ENCODE measurements around the gene SPRR2A.
"Not testable (repeated sequence)": the region's sequence is repeated elsewhere in the genome, so short reads cannot be mapped to it uniquely, and the experiment has no call there.

SPRR2A gene

DNA sequence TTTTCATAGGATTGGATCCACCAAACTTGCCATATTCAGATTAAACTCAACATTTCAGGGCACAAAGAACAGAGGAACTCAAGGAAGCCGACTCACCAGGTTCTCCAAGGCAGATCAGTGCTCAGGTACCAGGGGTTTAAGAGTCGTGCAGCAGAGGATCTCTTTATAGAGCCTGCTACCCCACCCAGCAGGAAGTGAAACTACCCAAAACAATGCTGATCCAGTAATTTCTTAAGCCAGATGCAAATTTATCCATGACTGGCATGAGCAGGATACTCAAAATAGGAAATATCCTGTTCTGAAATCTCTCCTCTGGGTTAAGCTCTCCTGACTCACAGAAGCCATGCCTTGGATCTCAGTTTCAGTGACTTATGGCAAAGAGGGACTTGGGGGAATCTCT, at the start of gene SPRR2A:
TSS of gene SPRR2A (minus strand) at position 138 of the 400 bp plus-strand sequence. CDS start 777 bp downstream, outside the sequence.
- DNase-seq: no peak

GRCh38 chr1:153100245-153100644, 42.9 kb upstream of the SPRR2A start:
- DNase-seq: no peak

DNA sequence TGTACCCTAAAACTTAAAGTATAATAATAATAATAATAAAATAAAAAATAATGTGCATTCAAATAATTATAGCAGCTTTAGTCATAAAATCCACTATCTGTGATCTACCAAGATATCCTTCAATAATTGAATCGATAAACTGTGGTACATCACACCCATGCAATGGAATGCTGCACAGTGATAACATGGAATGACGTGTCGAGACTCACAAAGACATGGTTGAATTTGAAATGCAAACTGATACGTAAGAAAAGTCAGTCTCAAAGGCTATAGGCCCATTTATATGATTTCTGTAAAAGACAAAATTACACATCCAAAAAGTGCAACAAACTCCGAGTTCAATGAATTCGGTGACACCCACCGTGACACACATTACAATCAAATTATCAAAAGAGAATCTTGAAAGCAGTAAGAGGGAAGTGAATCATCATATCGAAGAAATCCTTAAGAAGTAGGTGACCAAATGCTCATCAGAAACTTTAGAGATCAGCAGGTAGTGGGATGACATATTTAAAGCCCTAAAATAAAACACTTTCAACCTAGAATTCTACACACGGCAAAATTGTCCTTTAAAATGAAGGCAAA, 42.2 kb upstream of the SPRR2A start:
- DNase-seq: no peak

DNA sequence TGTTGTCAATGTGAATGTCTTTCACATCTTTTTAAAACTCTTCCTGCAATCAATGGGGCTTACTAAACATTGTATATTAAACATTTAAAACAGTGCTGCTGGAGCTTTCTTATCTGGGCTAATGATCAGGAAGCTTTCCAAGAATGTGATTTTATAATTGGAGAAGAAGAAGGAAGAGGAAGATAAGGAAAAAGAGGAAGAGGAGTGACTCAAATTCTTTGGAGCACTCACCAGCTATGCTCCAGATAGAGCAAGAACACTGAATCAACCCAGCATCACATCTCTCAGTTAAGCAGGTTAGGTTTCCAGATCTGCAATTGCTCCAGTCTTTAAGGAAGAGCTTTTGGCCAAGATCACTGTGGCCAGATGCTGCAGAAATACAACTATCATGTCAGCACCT, 38.5 kb upstream of the SPRR2A start:
- DNase-seq: no peak

- no peak for DNase-seq
Measured at GRCh38 chr1:153094426-153094825, 37.1 kb upstream of the SPRR2A start, which contains the start of gene SPRR2E. SPRR2E (minus strand) TSS chr1:153094526; CDS start chr1:153093751, 775 bp downstream.

DNA sequence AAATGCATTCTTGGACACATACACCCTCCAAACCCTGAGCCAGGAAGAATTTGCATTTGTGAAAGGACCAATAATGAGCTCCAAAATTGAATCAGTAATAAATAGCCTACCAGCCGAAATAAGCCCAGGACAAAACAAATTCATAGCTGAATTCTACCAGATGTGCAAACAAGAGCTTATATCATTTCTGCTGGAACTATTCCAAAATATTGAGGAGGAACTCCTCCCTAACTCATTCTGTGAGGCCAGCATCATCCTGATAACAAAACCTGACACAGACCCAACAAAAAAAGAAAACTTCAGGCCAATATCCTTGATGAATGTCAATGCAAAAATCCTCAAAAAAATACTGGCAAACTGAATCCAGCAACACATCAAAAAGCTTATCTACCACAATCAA, 30.3 kb upstream of the SPRR2A start:
- DNase-seq: no peak

- DNase-seq: no peak
Measured at GRCh38 chr1:153081736-153082135, 24.4 kb upstream of the SPRR2A start.

DNA sequence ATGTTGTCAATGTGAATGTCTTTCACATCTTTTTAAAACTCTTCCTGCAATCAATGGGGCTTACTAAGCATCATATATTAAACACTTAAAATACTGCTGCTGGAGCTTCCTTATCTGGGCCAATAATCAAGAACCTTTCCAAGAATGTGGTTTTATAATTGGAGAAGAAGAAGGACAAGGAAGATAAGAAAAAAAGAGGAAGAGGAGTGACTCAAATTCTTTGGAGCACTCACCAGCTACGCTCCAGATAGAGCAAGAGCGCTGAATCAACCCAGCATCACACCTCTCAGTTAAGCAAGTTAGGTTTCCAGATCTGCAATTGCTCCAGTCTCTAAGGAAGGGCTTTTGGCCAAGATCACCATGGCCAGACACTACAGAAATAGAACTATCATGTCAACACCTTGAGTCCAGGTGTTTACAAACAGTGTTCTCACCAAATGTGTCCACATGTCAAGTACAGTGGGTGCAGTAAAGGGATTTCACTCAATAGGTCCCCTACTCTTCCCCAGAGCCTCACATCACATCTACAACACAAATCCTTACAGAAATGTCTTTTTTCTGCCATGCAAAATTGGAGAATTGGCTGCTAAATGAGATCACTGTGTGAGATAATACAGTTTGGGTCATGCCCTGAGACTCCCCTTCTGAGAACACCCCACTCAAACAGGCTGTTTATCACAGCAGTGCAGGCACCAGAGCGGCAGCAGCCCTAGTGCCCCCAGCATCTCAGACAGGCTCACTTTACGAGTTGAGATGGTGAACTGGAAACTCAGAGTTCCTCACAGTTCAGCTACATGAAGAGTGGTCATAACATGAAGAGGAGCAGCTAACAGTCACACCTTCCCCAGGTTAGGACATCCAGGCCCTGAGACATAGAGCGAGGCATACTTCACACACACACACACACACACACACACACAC, 15.8 kb upstream of the SPRR2A start:
- no peak for DNase-seq

- DNase-seq: no peak
Measured at GRCh38 chr1:153071511-153071910, 14.2 kb upstream of the SPRR2A start, which contains the start of gene SPRR2B. SPRR2B (minus strand) TSS chr1:153071611; CDS start chr1:153070839, 772 bp downstream.

DNA sequence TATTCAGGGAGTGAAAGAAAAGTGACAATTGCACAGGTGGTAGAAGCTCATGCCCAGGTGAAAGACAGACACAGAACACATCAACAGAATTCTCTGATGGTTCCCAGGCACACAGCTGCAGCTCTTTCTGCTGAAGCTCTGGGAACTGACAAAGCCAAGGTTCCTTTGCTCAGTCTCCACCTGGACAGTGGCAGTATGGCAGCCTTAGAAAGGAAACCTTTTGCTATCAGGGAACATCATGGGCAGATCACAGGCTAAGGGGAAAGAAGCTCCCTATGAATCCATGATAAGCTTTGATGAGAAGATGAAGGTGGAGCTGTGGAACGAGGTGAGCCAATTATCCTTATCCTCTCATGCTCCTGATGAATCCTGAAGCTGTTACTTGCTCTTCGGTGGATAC, 12.9 kb upstream of the SPRR2A start:
- DNase-seq: no peak

GRCh38 chr1:153058826-153059784, 1.8 kb upstream of the SPRR2A start:
- DNase-seq: no peak

DNA sequence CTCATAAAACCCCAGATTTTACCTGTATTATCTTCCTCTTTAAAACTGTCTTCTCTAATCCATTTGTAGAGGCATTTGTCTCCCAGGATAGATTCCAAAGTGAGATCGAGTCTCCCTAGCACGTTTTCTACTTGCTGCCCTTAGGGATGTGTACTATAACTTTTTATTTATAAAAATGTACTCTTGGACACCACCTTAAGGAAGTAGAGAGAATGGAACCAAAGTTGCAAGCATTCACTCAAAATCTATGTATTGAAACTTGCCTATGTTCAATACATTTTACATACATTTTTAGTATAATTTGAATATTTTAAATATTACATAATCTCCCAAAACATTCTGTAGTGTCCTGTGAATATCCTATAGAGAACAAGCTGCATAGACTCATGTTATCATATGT, 842 bp upstream of the SPRR2A start:
- no peak for DNase-seq

DNA sequence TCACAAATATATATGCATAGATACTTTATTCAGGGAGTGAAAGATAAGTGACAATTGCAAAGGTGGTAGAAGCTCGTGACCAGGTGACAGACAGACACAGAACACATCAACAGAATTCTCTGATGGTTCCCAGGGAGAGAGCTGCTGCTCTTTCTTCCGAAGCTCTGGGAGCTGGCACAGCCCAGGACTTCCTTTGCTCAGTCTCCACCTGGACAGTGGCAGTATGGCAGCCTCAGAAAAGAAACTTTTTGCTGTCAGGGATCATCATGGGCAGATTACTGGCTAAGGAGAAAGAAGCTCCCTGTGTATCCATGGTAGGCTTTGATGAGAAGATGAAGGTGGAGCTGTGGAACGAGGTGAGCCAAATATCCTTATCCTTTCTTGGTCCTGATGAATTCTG, 1.2 kb downstream of the SPRR2A start:
- DNase-seq: not testable (repeated sequence)

DNA sequence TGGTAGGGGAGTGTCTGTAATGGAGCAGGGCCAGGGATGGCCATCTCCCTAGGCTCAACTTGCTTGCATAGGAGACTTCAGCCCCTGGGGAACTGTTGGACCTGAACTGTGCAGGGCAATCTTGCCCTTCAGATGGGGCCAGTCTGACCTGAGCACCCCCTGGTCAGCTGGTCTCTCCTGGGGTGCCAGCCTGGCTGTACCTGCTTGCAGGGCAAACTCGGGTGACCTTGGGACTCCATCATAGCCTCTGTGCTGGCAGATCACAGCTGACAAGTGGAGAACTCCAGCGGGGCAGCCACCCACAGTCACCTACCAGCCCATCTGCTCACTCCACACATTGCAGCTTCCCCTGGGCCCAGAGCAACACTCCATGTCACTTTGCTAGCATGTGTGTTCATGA, 8.1 kb downstream of the SPRR2A start:
- no peak for DNase-seq

DNA sequence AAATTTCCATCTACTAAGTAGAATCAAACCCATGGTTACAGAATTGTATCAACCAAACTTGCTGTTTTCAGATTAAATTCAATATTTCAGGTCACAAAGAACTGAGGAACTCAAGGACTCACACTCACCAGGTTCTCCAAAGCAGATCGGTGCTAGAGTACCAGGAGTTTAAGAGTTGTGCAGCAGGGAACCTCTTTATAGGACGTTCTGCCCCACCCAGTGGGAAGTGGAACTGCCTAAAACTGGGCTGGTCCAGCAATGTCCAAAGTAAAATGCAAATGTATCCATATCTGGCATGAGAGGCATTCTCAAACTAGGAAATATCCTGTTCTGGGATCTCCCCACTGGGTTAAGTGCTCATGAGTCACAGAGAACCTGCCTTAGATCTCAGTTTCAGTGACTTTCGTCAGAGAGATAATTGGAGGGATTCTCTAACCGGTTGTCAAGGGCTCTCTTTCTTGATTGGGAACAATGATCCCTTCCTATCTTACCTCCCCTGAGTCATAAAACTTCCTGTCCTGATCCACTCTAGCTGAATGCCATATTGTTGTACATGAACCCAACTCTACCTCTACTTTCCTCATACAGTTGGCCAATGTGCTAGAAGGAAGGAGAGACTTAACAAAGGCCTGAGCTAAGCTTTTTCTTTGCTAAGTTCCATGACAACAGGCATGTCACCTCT, 16.2 kb downstream of the SPRR2A start, which contains the start of gene SPRR2D:
TSS of gene SPRR2D (minus strand) at position 171 of the 682 bp plus-strand sequence. CDS start 774 bp downstream, outside the sequence.
- no peak for DNase-seq

- no peak for DNase-seq
Measured at GRCh38 chr1:153035211-153035610, 22.1 kb downstream of the SPRR2A start.

- DNase-seq: peak; percentile 71
Measured at GRCh38 chr1:153032677-153033308, 24.5 kb downstream of the SPRR2A start.

- DNase-seq: no peak
Measured at GRCh38 chr1:153032073-153032472, 25.2 kb downstream of the SPRR2A start.

- no peak for DNase-seq
Measured at GRCh38 chr1:153030895-153031294, 26.4 kb downstream of the SPRR2A start, which contains the start of gene SPRR1B. SPRR1B (plus strand) TSS chr1:153031203; CDS start chr1:153032346, 1,143 bp downstream.

DNA sequence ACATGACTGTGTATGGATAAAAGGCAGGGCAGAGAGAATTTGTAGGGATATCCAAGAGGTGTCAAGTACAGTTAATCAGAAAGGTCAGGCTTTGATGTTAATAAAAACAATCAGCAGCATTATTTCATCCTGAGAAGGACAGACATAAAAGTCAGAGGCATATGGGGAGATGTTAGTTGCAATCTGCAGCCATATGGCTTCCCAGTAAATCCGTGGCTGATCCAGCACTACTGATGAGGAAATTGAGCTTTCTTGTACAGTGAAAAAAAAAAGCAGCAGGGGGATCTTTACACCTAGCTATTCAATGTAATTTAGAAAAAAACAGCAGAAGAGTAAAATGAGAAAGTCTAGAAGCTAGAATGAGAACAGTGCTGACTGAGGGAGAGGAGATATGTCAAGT, 28.5 kb downstream of the SPRR2A start:
- DNase-seq: no peak

DNA sequence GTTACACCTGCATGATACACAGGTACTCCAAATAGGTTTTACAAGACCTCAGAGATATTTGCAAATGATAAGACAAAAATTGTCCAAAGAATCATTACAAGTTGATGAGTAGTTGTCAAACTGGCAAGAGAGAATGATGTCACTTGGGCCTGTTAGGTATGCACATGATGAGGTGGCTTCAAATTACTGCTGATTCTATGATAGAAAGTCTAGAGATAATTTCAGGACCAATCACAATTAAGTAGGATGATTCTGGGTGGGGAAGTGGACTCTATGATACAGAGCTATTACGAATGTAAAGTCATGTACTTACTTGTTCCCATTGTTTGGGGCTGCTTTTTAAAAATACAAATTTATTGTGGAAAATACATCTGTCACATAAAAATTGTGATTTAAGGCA, 31.5 kb downstream of the SPRR2A start:
- no peak for DNase-seq

GRCh38 chr1:153024413-153024812, 32.9 kb downstream of the SPRR2A start:
- no peak for DNase-seq

Data from islet precursor cell (in vitro differentiated cells).